Measurements from ENCODE around the gene PITPNC1.

PITPNC1 gene

DNA sequence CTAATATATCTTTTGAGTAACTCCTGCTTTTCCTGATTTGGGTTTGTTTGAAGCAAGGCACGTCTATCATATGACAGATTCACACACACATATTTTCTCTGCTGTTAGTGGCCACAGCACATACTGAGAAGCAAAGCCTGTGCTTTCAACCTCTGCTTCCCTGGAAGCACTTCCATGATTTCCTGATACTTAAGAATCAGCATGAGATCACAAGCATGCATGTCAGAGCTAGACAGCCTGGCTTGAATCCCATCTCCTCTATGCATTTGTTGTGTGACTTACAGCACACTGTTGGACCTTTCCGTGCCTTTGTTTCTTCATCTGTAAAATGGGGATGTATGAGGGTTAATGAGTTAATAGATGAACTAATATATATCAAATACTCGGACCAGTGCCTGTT lies 189.6 kb downstream of the PITPNC1 start:
- Histone ChIP-seq H3K27ac (ENCODE audit: low read depth, low read length, poor library complexity, severe bottlenecking) (no peak overlapping the region), H3K4me1 (ENCODE audit: insufficient read depth, low read length, severe bottlenecking) (no peaks in the 10 kb centered on the region), H3K9me3 (ENCODE audit: low read length) (no peaks in the 10 kb centered on the region), H3K36me3 (ENCODE audit: insufficient read depth, low read length) (no peaks in the 10 kb centered on the region), H3K9ac (ENCODE audit: low read length) (no peak overlapping the region), H3K79me2 (ENCODE audit: insufficient read depth, low read length) (no peaks in the 10 kb centered on the region), H3K9me2 (ENCODE audit: low read depth, low read length) (no peaks in the 10 kb centered on the region), H3K27me3 (ENCODE audit: insufficient read depth, low read length) (no peaks in the 10 kb centered on the region), H4K20me1 (ENCODE audit: insufficient read depth, low read length) (no peaks in the 10 kb centered on the region), H2AFZ (ENCODE audit: low read length) (no peak overlapping the region), H3K4me2 (ENCODE audit: low read length) (no peak overlapping the region), H3K4me3 (ENCODE audit: low read depth, low read length, poor library complexity, severe bottlenecking) (no peak overlapping the region), H3F3A (ENCODE audit: insufficient read depth, low read length) (no peaks in the 10 kb centered on the region)
- TF ChIP-seq, protein P1, sequence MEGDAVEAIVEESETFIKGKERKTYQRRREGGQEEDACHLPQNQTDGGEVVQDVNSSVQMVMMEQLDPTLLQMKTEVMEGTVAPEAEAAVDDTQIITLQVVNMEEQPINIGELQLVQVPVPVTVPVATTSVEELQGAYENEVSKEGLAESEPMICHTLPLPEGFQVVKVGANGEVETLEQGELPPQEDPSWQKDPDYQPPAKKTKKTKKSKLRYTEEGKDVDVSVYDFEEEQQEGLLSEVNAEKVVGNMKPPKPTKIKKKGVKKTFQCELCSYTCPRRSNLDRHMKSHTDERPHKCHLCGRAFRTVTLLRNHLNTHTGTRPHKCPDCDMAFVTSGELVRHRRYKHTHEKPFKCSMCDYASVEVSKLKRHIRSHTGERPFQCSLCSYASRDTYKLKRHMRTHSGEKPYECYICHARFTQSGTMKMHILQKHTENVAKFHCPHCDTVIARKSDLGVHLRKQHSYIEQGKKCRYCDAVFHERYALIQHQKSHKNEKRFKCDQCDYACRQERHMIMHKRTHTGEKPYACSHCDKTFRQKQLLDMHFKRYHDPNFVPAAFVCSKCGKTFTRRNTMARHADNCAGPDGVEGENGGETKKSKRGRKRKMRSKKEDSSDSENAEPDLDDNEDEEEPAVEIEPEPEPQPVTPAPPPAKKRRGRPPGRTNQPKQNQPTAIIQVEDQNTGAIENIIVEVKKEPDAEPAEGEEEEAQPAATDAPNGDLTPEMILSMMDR (IDR thresholded peaks at IDR 0.05; ENCODE audit: low read length), result no peak
- TF ChIP-seq EZH2 (IDR thresholded peaks at IDR 0.05; ENCODE audit: borderline replicate concordance, low read length), result no peak

DNA sequence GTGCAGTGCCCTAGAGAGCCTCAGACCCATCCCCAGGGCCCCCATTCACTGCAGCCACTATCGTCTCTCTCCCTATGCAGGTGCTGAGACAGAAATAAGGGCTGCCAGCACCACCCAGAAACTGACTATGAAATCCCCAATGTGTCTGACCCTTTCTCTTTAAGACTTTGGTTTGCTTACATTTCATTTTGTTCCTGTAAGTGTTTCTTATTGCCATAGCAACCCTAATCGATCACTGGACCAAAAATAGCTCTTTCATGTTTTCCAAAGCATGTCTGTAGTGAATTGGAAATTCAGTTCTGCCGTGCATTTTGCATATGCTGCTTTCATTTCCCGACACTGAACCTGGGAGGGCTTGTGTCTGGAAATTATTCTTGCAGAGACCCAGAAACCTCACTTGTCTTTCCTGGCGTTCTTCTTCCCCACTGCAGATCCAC lies 192.0 kb downstream of the PITPNC1 start:
- TF ChIP-seq, protein P1 (IDR thresholded peaks at IDR 0.05; ENCODE audit: low read length), result no peak
- no peak for TF ChIP-seq EZH2 (IDR thresholded peaks at IDR 0.05; ENCODE audit: borderline replicate concordance, low read length)
- H3K4me1 ChIP-seq (ENCODE audit: insufficient read depth, low read length, severe bottlenecking), result no peaks in the 10 kb centered on the region
- H3K79me2 ChIP-seq (ENCODE audit: insufficient read depth, low read length), result no peaks in the 10 kb centered on the region
- H3K36me3 ChIP-seq (ENCODE audit: insufficient read depth, low read length), result no peaks in the 10 kb centered on the region
- H3K9me2 ChIP-seq (ENCODE audit: low read depth, low read length), result no peaks in the 10 kb centered on the region
- no peak overlapping the region for H3K4me3 ChIP-seq (ENCODE audit: low read depth, low read length, poor library complexity, severe bottlenecking)
- no peaks in the 10 kb centered on the region for H3K9me3 ChIP-seq (ENCODE audit: low read length)
- H3K27ac ChIP-seq (ENCODE audit: low read depth, low read length, poor library complexity, severe bottlenecking), result no peak overlapping the region
- H3K4me2 ChIP-seq (ENCODE audit: low read length), result no peak overlapping the region
- no peaks in the 10 kb centered on the region for H4K20me1 ChIP-seq (ENCODE audit: insufficient read depth, low read length)
- H3K9ac ChIP-seq (ENCODE audit: low read length), result no peak overlapping the region
- 0 out of 2 replicates have a peak, but pooled peaks cover 5% of the 10 kb centered on the region for H3K27me3 ChIP-seq (ENCODE audit: insufficient read depth, low read length)
- H3F3A ChIP-seq (ENCODE audit: insufficient read depth, low read length), result no peaks in the 10 kb centered on the region
- no peak overlapping the region for H2AFZ ChIP-seq (ENCODE audit: low read length)

DNA sequence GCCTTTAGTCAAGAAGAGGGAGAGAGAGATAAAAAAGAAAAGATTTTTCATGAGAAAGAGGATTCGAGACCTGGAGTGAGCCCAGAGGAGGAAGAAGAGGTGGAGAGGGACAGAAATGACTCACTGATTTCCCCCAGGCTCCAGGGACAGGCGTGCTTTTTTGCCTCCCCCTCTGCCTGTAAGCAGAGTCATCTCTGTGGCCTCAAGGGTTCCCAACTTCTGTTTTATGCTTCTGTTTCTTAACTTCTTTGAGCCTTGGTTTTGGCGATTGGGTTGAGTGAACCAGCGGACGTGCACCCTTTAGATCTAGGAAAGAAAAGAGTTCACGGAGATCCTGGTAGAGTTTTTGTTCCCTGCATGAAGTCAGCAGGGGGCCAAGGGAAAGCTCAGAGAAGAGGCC lies 192.8 kb downstream of the PITPNC1 start:
- no peaks in the 10 kb centered on the region for H4K20me1 ChIP-seq (ENCODE audit: insufficient read depth, low read length)
- H2AFZ ChIP-seq (ENCODE audit: low read length), result no peak overlapping the region
- no peak overlapping the region for H3K4me2 ChIP-seq (ENCODE audit: low read length)
- H3K27ac ChIP-seq (ENCODE audit: low read depth, low read length, poor library complexity, severe bottlenecking), result no peak overlapping the region
- H3K9me3 ChIP-seq (ENCODE audit: low read length), result no peaks in the 10 kb centered on the region
- H3F3A ChIP-seq (ENCODE audit: insufficient read depth, low read length), result no peaks in the 10 kb centered on the region
- H3K79me2 ChIP-seq (ENCODE audit: insufficient read depth, low read length), result no peaks in the 10 kb centered on the region
- 0 out of 2 replicates have a peak, but pooled peaks cover 5% of the 10 kb centered on the region for H3K27me3 ChIP-seq (ENCODE audit: insufficient read depth, low read length)
- no peaks in the 10 kb centered on the region for H3K9me2 ChIP-seq (ENCODE audit: low read depth, low read length)
- TF ChIP-seq, protein P1 (IDR thresholded peaks at IDR 0.05; ENCODE audit: low read length), result no peak
- no peak for TF ChIP-seq EZH2 (IDR thresholded peaks at IDR 0.05; ENCODE audit: borderline replicate concordance, low read length)
- H3K36me3 ChIP-seq (ENCODE audit: insufficient read depth, low read length), result no peaks in the 10 kb centered on the region
- H3K4me3 ChIP-seq (ENCODE audit: low read depth, low read length, poor library complexity, severe bottlenecking), result no peak overlapping the region
- H3K4me1 ChIP-seq (ENCODE audit: insufficient read depth, low read length, severe bottlenecking), result no peaks in the 10 kb centered on the region
- H3K9ac ChIP-seq (ENCODE audit: low read length), result no peak overlapping the region

Measured in OCI-LY1 (cell line).